Fibroblast of skin of abdomen (primary cell): ENCODE results near the gene MEX3C. TPM values are rescaled to one million over a fixed set of nuclear protein-coding genes. Genes with fewer than 3 reads are reported as not detected.

Experiments used
- DNase-seq: peaks from one replicate; pipeline ENCODE4 v3.0.0-alpha.2; 2013
- polyA plus RNA-seq, 2 experiments: library from polyadenylated mRNA; unstranded; fragments of 120-200 nt; gene quantifications; one replicate each; pipeline ENCODE4 v1.2.1, GENCODE V29; 2013; ENCODE audit not compliant: insufficient read length in 2 of 2

The MEX3C gene
- 46.5 TPM for polyA plus RNA-seq (2013, experiment 1 of 2; ENCODE audit: insufficient read length)
- polyA plus RNA-seq (2013, experiment 2 of 2; ENCODE audit: insufficient read length) = 47.3 TPM

DNA sequence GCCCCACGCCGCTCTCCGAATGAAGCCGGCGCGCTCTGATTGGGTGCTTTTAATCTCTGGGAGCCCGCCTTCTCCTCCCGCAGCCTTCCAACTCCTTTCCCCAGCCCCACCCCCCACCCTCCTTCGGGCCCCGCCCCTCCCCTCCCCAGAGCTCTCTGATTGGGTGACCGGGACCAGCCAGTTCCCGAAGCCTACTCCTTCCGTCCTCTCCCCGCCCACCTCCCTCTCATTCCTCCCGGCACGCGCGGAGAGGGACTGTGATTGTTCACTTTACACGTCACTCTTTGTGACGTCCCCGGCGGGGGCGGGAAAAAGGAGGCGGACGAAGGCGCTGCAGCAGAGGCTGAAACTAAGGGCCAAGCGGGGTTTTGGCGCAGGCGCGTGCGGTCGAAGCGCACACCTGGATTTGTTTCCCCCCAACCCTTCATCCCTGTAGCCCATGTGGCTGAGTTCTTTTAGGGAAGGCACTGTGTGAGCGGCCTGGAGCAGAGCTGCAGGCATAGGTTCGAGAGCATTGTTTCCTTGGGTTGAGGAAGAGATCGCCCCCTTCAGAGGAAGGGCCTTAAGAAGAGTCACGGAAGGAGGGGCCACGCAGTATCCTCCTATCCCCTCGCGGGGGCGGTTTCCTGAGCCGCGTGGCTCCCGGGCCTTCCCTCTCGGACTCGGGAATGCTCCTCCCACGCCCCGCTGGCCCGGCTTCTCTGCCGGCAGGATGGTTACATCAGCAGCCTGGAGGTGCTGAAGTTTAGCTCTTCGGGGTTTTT, at the start of gene MEX3C:
TSS of gene MEX3C (minus strand) at position 21 of the 764 bp plus-strand sequence. CDS start 361 bp downstream, outside the sequence.
- peak; percentile 99 for DNase-seq

- DNase-seq = no peak
These were observed 43.7 kb upstream of the MEX3C start for GRCh38 chr18:51241226-51241625.

DNA sequence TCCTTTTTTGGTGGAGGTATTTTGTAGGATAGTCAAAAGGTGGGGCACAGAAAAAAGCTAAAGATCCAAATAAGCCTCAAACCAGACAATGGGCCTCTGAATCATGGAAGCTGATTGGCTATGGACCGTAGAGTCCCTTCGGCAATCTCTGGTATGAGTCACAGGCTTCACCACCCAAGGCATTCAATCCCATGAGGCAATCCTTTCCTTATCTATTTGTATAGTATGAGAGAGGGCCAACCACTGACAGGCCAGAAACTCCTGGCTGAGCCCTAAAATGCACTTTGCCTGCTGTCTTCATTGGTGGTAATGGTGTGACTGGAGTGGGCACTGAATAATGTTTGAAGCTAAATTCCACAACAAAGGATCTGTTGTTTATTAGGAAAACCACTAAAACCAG, 38.7 kb upstream of the MEX3C start:
- peak; percentile 6 for DNase-seq

- no peak for DNase-seq
These were observed 37.7 kb upstream of the MEX3C start for GRCh38 chr18:51235009-51235789.

DNA sequence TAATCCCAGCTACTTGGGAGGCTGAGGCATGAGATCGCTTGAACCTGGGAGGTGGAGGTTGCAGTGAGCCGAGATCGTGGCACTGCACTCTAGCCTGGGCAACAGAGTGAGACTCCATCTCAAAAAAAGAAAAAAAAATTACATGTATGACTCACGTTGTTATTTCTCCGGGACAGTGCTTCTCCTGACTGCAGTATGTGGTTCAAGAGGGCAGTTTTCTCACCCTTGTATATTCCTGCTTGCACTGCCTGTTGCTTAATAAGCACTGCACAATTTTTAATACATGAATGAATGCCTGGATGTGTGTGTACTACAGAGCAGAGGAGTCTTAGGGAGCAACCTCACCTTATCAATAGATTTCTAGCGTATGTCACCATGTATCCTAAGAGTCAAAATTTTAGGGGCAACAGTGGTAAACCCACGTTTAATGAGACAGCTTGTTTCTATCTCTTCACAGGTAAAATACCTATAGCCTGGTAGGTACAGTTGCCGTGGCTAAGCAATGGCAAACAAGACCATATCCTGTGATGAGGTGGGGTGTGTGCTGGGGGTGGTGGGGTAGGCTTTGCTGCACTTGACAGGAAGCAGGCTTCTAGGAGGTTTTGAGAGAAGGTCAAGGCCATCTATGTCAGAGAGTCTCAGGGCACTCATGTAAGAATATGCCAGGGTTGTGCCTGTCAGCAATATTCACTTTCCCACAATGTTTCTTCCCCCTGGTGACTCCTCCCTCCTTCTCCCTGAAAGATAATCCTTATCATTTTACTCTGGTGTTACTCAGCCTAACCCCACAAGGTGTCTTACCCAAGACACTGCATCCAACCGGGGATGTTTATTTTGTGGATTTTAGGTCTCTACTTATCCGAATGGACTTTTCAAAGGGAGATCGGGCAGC, 36.9 kb upstream of the MEX3C start:
- DNase-seq = no peak

DNA sequence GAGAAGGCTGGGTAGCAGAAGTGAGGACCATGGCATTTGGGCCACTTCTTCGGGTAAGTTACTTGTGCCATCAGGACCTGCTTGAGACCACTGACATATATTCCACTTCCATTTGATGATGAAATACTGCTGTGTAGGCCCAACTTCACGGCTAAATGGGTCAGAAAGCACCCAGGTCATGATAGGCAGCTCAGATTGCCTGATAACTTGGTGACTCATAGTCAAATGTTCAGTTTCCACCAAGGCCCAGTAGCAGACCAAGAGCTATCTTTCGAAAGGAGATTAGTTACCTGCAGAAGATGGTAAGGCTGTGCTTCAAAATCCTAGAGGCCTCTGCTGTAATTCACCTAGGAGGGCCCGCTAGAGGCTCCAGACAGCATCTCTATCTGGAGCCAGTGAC, 31.8 kb upstream of the MEX3C start:
- no peak for DNase-seq

DNA sequence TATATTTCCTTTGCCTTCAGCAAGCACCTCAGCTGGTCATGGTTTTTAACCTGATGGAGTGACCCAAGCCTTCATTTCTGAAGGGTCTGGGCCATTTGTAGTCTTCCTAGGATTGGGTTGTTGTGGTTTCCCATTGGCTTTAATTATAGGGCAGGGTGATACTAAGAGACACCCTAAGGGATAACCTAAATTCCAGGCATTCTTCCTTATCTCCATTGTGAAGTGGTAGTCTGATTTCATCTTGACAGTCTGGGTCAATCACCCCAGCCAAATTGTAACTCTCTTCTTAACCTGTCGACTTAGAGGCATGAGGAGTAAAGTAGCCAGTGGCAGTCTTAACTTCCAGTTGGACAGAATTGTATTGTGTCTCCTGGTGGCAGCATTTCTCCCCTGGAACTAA, 30.2 kb upstream of the MEX3C start:
- DNase-seq = no peak

DNA sequence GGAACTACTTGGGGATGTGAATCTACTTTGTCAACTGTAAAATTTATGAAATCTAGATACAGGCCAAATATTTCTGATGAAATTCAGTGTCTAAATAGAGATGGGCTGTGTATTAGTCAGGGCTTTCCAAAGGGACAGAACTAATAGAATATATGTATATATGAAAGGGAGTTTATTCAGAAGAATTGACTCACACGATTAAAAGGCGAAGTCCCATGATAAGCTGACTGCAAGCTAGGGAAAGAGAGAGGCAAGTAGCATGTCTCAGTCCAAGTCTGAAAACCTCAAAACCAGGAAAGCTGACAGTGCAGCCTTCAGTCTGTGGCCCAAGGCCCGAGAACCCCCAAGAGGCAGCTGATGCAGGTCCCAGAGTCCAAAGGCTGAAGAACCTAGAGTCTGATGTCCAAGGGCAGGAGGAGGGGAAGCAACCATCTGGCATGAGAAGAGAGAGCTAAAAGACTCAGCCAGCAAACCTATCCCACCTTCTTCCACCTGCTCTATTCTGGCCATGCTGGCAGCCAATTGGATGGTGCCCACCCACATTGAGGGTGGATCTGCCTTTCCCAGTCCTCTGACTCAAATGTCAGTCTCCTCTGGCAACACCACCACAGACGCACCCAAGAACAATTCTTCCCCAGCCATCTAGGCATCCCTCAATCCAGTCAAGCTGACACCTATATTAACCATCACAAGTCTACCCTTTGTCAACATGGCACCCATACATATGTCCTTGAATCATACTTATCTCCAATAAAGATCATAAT, 29.3 kb upstream of the MEX3C start:
- no peak for DNase-seq

DNA sequence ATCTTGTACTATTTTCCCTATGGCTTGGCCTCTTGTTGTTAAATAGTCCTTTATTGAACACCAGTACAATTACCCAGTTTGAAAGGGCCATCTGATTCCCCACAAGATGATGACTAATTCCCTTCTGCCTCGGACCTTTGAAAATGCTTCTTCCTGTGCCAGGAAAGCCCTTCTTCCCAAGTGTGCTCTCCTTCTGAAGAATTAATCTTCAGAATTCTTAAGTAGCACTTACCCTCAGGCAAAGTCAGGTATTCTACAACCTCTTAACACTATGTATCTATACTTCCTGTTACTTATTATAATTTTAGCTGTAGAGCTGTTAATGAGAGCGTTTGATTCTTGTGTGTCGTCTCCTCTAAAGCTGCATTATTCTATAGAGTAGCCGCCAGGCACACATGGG, 28.6 kb upstream of the MEX3C start:
- DNase-seq = no peak

GRCh38 chr18:51212606-51213005, 15.1 kb upstream of the MEX3C start:
- DNase-seq = no peak

DNA sequence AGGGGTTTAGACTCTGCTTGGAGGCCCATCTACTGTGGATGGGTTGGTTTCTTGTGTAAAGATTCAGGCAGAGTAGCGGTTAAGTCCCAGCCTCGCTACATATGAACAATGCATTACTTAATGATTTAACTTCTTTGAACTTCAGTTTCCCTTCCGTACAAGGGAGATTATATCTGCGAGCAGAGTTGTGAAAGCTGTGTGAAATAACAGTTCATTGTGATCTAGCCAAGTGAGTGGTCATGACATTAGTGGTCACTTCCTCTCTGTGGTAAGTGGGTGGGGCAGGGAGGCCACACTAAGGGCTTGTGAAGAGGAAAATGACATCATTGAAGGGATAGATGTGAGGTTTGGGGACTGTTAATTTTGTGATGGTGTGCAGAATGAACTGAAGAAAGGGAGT, 14.1 kb upstream of the MEX3C start:
- peak; percentile 2 for DNase-seq

DNA sequence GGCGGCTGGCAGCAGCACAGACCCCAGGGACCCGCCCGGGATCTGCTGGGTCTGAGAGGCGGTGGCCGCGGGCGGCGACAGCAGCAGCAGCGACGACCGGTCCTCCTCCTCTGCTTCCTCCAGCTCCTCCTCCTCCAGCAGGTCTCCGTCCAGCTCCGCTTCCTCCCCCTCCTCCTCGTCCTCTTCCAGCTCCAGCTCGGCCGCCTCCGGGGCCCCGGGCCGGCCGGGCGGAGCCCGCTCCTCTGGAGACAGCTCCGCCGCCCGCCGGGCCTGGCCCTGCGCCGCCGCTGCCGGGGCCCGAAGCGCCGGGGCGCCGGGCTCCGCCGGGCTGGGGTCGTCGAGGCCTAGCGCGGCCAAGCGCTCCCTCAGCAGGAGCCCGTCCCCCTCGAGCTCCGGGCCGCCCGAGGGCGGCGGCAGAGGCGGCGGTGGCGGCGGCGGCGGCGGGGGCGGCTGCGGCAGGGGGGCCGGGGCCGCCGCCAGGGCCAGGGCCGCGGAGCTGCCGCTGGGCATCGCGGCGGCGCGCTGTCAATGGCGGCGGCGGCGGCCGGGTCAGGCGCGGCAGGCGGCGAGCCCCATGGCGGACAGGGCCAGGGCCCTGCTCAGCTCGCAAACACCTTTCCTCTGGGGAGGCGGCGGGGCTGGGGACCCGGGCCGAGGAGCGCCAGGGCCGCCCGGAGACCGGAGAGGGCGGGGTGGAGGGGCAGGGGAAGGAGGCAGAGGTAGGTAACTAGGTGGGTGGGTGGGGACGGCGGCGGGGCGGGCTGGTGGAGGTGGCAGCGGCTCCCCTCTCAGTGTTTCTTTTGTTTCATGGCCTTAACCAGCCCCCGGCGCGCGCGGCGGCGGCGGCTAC, 445 bp downstream of the MEX3C start:
- DNase-seq = peak; percentile 59

DNA sequence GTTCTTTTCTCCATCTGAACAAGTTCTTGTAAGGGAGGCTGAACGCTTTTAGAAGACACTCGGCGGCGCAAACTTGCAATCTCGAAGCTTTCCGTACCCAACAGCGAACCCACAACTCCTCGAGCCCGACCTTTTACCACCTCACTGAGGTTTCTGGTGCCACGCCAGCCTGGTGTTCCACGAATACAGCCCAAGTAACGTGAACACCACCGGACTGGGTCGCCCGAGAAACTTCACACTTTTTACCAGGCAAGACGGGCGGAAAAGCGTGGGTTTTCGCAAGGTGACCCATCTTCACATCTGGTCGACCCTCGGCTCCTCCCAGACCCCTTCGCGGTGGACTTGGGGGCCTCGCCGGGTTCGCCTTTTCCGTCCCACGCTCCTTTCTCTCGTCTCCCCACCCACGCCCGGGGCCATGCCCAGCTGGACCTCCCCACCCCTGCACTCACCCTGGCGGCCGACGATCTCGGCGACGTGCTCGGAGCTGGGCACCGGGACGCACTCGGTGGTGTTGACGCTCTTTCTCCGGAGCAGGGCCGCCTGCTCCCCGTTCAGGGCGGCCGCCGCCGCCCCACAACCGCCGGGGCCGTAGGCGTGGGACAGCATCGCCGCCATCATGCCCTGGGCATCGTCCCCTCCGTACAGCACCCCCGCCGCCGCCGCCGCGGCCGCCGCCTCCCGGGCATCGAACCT, 1.2 kb downstream of the MEX3C start:
- peak; percentile 8 for DNase-seq

DNA sequence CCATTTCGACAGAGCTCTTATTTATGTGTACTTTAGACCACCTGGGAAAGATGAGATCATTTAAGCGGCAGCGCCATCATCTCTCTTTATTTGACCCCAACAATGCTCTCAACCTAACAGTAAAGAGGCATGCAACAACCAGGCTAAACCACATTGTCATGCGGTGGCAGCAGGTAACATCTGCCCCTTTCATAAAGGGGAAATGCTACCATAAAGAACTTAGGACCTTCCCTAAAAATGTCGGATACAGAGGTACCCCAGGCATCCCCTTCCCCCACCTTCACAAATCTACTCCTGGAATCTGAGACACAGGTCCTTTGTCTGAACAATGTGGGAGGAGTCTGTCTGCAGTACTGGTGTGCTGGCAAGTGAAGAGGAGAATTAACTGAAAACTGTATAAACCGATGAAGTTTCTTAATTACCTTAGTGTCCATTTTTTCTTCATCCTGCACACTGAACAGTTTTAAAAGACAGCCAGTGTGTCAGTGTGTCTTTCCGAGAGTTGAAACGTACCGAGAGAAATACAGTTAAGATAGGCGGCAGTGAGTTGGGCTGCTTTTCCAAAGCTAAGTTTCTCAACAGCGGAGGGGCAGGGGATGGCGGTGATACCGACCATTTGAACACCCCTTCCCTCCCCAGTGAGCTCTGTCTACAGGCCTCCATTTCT, 1.9 kb downstream of the MEX3C start:
- peak; percentile 64 for DNase-seq

DNA sequence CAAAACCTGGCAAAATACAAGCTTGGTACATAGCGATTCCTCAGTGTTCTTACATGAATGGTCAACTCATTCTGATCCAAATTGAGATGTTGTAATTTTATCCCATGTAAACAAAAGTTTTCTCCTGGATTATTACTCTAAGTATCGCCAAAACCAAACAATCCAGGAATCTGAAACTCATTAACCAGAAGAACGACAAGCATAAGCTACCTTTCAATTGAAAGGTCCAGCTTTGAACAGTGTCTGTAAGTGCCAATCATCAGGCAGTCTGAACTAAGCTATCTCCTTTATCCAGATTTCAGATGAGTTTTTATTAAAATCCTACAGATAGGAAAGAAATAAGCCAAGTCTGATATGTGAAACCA, 2.4 kb downstream of the MEX3C start:
- DNase-seq = no peak

DNA sequence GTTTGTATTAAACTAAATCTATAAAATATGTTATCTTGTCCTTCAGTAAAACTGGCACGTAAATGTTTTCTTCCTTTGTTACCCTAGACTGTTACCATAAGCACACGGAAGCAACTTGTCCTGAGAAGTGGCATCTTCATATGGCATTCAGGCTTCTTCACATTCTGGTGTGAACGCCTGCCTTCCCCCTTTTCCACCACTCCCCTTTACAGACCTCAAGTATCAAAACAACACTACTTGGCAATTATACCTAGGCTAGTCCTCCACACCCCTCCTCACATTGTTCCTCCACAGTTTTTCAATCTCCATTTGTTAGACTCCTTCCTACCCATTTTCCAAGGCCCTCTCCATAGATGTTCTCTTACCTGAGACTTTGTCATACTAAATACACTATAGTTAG, 2.9 kb downstream of the MEX3C start:
- no peak for DNase-seq

DNA sequence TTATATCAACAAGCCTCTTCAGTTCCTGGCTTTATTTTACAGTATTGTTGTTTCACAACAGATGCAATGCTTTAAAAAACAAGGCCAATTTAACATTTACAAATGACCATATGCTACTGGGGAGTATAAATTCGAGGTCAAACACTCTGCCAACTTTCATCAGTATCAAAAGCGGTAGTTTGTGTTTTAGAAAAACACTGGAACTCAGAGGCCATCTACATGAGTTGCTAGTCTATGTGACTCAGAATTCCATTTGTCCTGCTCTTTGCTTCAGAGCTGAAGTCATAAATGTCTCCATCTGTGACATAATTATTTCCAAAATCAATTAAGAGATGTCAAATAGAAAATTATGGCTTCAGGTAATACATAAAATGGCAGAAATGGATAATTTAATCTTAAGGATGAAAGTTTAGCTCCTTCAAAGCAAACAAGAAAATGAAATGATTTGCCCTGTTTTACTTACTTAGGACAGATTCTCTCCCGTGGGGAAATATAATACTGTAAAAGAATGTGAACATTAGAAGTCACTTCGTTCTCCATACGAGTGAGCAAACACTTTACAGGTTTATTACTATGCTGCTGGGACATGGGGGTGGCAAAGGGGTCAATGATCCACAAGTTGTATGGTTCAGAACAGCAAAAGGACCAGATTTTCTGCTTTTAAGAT, 3.7 kb downstream of the MEX3C start:
- peak; percentile 21 for DNase-seq

GRCh38 chr18:51192696-51193095, 4.8 kb downstream of the MEX3C start:
- DNase-seq = no peak

DNA sequence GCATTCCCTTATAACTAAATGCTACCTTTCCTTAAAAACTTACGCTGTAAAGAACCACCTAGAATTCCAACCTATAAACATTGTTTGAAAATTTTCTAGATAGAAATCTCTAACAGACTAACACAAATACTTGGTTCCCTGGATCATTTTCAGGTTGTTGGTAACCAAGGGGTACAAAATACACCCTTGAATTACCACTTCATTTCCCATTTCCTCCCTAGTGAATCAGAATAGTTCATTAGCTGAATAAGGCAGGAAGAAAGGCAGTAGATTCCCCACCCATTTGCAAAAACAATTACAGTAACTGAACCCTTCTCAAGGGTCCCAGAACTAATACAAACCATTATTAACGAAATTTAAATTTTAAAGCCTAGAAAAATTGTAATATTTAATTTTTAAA, 5.5 kb downstream of the MEX3C start:
- no peak for DNase-seq
